Psoas muscle (tissue), 8 donors: ENCODE results near the gene LSS. TPM values are rescaled to one million over a fixed set of nuclear protein-coding genes. Genes with fewer than 3 reads are reported as not detected.

ENCODE experiments used
- ATAC-seq, 4 donors: fragments of 200-7000 bp; cut with Tn5 transposase; one replicate each; pipeline ENCODE4 v1.9.1; 2020; ENCODE audit warnings: moderate library complexity in 3 of 4, mild to moderate bottlenecking in 2 of 4
- DNase-seq, 2 donors: peaks; one replicate each; pipeline ENCODE4 v3.0.0-alpha.2; 2020
- H3K27ac ChIP-seq: fragments of 200-600 bp; one replicate; pipeline ENCODE4 v1.8.0; 2022
- H3K27me3 ChIP-seq, 3 donors: fragments of 200-600 bp in 1 of 3; one replicate each; pipeline versions ENCODE4 v1.6.1 to v1.8.0; 2013 to 2022; ENCODE audit warnings: low read length in 2 of 3, mild to moderate bottlenecking in 2 of 3, moderate library complexity in 1 of 3; ENCODE audit not compliant: insufficient read depth in 3 of 3
- H3K36me3 ChIP-seq, 2 donors: fragments of 200-600 bp in 1 of 2; one replicate each; pipeline versions ENCODE4 v1.6.1 to v1.8.0; 2013 to 2022; ENCODE audit warnings: low read depth in 1 of 2, mild to moderate bottlenecking in 1 of 2, moderate library complexity in 1 of 2; ENCODE audit not compliant: insufficient read depth in 1 of 2
- H3K4me1 ChIP-seq: fragments of 200-600 bp; one replicate; pipeline ENCODE4 v1.8.0; 2022
- H3K4me3 ChIP-seq: fragments of 200-600 bp; one replicate; pipeline ENCODE4 v1.8.0; 2022; ENCODE audit warnings: mild to moderate bottlenecking
- H3K9me3 ChIP-seq: fragments of 200-600 bp; one replicate; pipeline ENCODE4 v1.8.0; 2022
- CTCF ChIP-seq: fragments of 200-600 bp; IDR thresholded peaks from one replicate; pipeline ENCODE4 v1.8.0; 2022; ENCODE audit warnings: antibody characterized with exemption
- WGBS, 3 donors: extraction: QIAGEN DNeasy Blood & Tissue Kit; methylation state at CpG; one replicate each; pipeline versions ENCODE4 v1.1.6 to v1.1.7; 2013; 5-methylcytosine and 5-hydroxymethylcytosine counted together
- intact Hi-C, 2 donors: fragments of 100-400 bp; cut with DNase I; formaldehyde crosslinking; loops; one replicate each; pipeline versions ENCODE4 v1.11.0 to v1.14.2; 2022
- polyA plus RNA-seq, 3 donors: library from polyadenylated mRNA; stranded (reverse); fragments of 200-250 nt; gene quantifications; one replicate each; pipeline ENCODE4 v1.2.3, GENCODE V29; 2013
- total RNA-seq, 4 donors: library from RNA; stranded (reverse); fragmentation: NEBNext Ultra II Directional in 2 of 4; extraction: Animal tissue kit (Norgen Biotek cat#: 25700) in 2 of 4; gene quantifications; one replicate each; pipeline versions ENCODE4 v1.2.1 to v1.2.4, GENCODE V29; 2021 to 2023
- donor health status: healthy with polysubstance abuse.
- donor health status: DM: no; HTN: no; CAD: no; lungs with moderate emphysema.
- donor health status: Bipolar disorder and iron deficiency.
- donor health status: healthy.
- donor health status: DM: yes; HTN: yes; CAD: no.
- donor health status: DM: no; HTN: no; CAD: no.
- donor health status: DM: no; HTN: no; CAD: no.
- donor health status: DM: yes; HTN: yes; CAD: no.

The LSS gene
- total and polyA plus RNA-seq, 7 donors: 10.7 to 31.5 (median 24.8) TPM

GRCh38 chr21:46191257-46191685, 37.3 kb downstream of the LSS start:
- TF ChIP-seq CTCF: no peak
- DNase-seq: peak; percentile 71 to 77
- Histone ChIP-seq H3K9me3 (no peaks in the 10 kb centered on the region), H3K4me1 (peaks cover 29% of the 10 kb centered on the region), H3K36me3 (peaks cover 0 to 60% of the 10 kb centered on the region in 2 donors), H3K27me3 (no peaks in the 10 kb centered on the region), H3K4me3 (no peak overlapping the region), H3K27ac (no peak overlapping the region)
- 76 to 86% (median 84%) methylated on average over 4 of the region's 4 CpGs for WGBS, 3 donors
- intact Hi-C loops: no loop called here
- peak; percentile 59 to 71 (median 69) for ATAC-seq

GRCh38 chr21:46190491-46191131, 38.0 kb downstream of the LSS start:
- Histone ChIP-seq H3K36me3 (peaks cover 0 to 53% of the 10 kb centered on the region in 2 donors), H3K27me3 (no peaks in the 10 kb centered on the region), H3K4me3 (no peak overlapping the region), H3K27ac (no peak overlapping the region), H3K4me1 (peaks cover 29% of the 10 kb centered on the region), H3K9me3 (no peaks in the 10 kb centered on the region)
- no peak for ATAC-seq
- intact Hi-C loops: no loop called here
- no peak for DNase-seq
- TF ChIP-seq CTCF: no peak
- 91 to 96% (median 95%) methylated on average over 11 to 15 of the region's 15 CpGs for WGBS, 3 donors

GRCh38 chr21:46189959-46190490, 38.5 kb downstream of the LSS start:
- no peak overlapping the region for H3K4me3 ChIP-seq
- WGBS, 3 donors: 97 to 99% (median 97%) methylated on average over 10 to 14 of the region's 14 CpGs
- no peaks in the 10 kb centered on the region for H3K9me3 ChIP-seq
- no peaks in the 10 kb centered on the region for H3K27me3 ChIP-seq
- intact Hi-C loops: loop anchor here in 1 of 2 donors (5.0 to 10.0 kb wide), 2 partner anchors 37 to 135 kb away; partner anchors contain the start of genes C21orf58, LSS and PCNT
- peaks cover 0 to 47% of the 10 kb centered on the region in 2 donors for H3K36me3 ChIP-seq
- H3K27ac ChIP-seq: no peak overlapping the region
- peaks cover 29% of the 10 kb centered on the region for H3K4me1 ChIP-seq
- no peak for TF ChIP-seq CTCF
- no peak for ATAC-seq
- no peak for DNase-seq

GRCh38 chr21:46189213-46189958, 39.2 kb downstream of the LSS start:
- H3K36me3 ChIP-seq: peaks cover 0 to 41% of the 10 kb centered on the region in 2 donors
- DNase-seq: peak in 1 of 2 donors; percentile 41
- H3K27me3 ChIP-seq: no peaks in the 10 kb centered on the region
- intact Hi-C loops: loop anchor here in 1 of 2 donors (5.0 to 10.0 kb wide), 2 partner anchors 38 to 135 kb away; partner anchors contain the start of genes C21orf58, LSS and PCNT
- no peaks in the 10 kb centered on the region for H3K9me3 ChIP-seq
- H3K4me3 ChIP-seq: no peak overlapping the region
- peak in 3 of 4 donors; percentile 36 to 50 (median 41) for ATAC-seq
- WGBS, 3 donors: 78 to 86% (median 78%) methylated on average over 9 of the region's 9 CpGs
- peak overlapping the region; percentile 83 for H3K27ac ChIP-seq
- peaks cover 29% of the 10 kb centered on the region for H3K4me1 ChIP-seq
- TF ChIP-seq CTCF: no peak
